HG02798 (cell line): ENCODE data around the gene DISC1.
"Not testable (repeated sequence)": the region's sequence is repeated elsewhere in the genome, so short reads cannot be mapped to it uniquely, and the experiment has no call there.

Source experiments
- ATAC-seq: cut with Tn5 transposase; IDR thresholded peaks from one replicate; pipeline ENCODE4 v1.9.1; 2021; ENCODE audit warnings: mild to moderate bottlenecking; ENCODE audit not compliant: unreplicated experiment, poor library complexity

Gene DISC1

GRCh38 chr1:231626535-231626950, at the start of gene DISC1:
DISC1 (plus strand) TSS chr1:231626790; CDS start chr1:231626868, 78 bp downstream.
- ATAC-seq = peak; percentile 73

DNA sequence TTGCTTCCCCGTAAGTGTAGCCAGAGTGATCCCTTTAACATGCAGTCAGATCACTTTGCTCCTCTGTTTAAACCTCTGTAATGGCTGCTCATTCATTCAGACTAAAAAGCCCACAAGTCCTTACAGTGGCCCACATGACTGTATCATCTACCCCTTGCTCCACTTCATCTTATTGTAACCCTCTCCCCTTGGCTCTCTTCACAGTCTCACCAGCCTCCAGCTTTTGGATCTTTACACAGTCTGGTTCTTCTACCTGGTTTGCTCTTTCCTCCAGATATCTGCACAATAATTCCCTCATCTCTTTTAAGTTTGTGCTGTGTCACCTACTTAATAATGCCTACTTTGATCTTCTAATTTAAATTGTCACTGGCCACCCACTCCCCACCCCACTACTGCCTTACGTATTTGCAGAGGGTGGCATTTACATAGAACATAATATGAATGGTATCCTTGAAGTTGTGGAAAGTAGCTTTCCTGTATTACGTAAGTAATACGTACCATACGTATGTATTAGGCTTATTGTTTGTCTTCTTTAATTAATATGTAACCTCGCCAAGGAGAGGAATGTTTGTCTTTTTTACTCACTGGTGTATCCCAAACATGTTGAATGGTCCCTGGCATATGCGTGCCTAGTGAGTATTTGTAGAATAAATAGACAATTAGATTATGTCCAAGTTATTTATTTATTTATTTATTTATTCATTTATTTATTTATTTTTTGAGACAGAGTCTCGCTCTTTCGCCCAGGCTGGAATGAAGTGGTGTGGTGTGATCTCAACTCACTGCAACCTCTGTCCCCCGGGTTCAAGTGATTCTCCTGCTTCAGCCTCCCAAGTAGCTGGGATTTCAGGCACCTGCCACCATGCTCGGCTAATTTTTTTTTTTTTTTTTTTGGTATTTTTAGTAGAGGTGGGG, 49.5 kb upstream of the DISC1 start:
- ATAC-seq = no peak

DNA sequence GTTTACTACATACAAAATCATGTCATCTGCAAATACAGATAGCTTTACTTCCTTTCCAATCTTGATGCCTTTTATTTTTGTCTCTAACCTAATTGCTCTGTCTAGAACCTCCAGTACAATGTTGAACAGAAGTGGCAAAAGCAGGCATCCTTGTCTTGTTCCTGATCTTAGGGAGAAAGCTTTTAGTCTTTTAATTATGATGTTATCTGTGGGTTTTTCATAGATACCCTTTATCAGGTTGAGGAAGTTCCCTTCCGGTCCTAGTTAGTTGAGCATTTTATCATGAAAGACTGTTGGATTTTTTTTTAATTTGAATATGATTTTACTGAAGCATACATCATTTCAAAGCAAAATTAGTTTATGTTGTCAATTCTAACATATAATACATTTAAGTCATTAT, 45.7 kb upstream of the DISC1 start:
- no peak for ATAC-seq

GRCh38 chr1:231581859-231582258, 44.7 kb upstream of the DISC1 start:
- no peak for ATAC-seq

DNA sequence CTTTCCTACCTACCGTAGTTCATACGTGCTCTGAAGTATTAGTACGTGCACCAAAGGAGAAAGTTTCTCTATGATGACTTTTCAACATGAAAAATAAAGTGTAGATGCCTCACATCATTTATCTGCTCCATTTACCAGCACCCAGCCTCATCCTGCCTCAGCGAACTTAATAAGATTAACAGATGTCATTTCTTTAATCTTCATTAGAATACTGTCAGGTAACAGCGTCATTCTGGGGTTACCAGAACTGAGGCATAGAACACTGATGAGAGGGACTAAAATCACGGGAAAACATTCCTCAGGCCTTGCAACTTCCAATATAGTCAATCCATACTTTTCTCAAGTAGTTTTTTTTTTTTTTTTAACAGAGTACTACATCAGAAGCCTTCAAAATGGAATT, 43.2 kb upstream of the DISC1 start:
- ATAC-seq = no peak

- no peak for ATAC-seq
These were observed 42.5 kb upstream of the DISC1 start for GRCh38 chr1:231584117-231584516.

DNA sequence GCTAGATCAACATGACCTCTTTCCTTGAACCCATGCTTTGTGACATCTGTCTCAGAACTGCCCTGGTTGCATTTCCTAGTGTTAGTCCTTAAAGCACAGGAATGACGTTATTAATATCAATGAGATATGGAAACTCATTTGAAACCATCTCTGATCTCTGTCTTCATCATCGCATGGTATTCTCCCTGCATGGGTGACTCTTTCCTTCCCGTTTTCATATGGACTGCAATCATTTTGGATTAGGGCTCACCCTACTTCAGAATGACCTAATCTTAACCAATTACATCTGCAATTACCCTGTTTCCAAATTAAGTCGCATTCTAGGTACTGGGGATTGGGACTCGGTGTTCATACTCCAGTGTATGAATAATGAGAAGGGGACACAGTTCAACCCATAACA, 41.7 kb upstream of the DISC1 start:
- no peak for ATAC-seq

DNA sequence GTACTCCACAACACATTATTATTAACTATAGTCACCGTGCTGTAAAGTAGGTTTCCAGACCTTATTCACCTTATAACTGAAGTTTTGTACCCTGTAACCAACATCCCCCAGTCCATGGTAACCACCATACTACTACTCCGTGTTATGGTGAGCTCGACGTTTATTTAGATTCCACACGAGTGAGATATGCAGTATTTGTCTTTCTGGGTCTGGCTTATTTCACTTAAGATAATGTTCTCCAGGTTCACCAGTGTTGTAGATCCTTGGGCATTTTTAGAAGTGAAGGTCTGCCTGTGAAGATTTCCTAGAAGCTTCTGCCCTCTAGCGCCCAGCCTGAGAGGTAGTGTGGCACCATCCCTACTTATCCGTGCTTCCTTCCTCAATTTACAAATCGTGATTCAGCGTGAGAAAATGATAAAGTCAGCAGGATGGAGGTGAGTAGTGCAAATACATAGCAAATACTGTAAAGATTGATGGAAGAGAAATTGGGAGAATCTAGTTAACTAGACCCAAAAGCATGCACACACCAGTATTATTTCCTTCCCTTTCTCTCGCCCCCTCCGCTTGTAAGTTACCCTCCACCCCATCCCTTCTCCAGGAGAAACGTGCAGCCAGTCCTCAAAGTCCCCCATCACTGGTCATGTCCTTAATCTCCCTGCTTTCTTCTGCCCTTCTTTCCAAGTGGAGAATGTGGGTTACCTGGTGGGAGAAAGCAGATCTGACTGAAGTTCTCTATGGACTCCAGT, 36.0 kb upstream of the DISC1 start:
- no peak for ATAC-seq

- no peak for ATAC-seq
These were observed 35.1 kb upstream of the DISC1 start for GRCh38 chr1:231591466-231591865.

GRCh38 chr1:231592809-231593208, 33.8 kb upstream of the DISC1 start:
- no peak for ATAC-seq

- not testable (repeated sequence) for ATAC-seq
These were observed 33.3 kb upstream of the DISC1 start for GRCh38 chr1:231593264-231593663.

GRCh38 chr1:231594123-231594522, 32.5 kb upstream of the DISC1 start:
- no peak for ATAC-seq

DNA sequence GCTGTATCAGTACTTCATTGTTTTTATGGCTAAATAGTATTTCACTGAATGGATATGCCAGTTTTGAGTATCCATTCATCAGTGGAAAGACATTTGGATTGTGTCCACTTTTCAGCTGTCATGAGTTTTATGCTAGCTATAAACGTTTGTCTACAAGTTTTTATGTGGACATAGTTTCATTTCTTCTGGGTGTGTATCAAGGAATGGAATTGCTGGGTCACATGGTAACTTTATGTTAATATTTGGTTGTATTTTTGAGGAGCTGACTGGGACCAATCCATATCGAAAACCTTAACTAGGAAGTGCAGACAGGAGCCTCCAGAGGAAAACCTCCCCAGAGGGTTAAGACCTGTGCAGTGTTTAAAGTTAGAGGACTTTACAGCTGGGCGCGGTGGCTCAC, 31.8 kb upstream of the DISC1 start:
- no peak for ATAC-seq

DNA sequence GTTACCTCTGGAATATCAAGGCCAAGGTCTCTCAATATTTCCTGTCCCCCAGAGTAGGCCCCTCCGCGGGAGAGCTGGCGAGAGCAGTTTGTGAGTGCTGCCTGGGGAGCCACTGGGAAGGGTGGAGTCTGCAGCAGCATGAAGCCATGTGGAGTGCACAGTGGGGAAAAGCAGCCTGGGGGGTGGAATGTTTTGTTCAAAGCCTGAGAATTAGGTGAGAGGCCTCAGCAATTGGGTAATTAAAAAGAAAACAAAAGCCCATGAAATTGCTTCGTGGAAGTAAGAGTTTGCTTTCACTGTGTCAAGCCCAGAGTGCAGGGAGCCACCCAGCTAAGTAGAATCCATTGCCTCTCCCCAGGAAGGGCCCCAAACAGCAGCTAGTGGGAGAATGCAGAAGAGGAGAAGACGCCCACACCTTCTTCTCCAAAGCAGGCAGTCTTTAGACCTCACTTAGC, 30.2 kb upstream of the DISC1 start:
- ATAC-seq = no peak

- no peak for ATAC-seq
These were observed 28.6 kb upstream of the DISC1 start for GRCh38 chr1:231597971-231598370.

- no peak for ATAC-seq
These were observed 26.1 kb upstream of the DISC1 start for GRCh38 chr1:231600458-231600976.

DNA sequence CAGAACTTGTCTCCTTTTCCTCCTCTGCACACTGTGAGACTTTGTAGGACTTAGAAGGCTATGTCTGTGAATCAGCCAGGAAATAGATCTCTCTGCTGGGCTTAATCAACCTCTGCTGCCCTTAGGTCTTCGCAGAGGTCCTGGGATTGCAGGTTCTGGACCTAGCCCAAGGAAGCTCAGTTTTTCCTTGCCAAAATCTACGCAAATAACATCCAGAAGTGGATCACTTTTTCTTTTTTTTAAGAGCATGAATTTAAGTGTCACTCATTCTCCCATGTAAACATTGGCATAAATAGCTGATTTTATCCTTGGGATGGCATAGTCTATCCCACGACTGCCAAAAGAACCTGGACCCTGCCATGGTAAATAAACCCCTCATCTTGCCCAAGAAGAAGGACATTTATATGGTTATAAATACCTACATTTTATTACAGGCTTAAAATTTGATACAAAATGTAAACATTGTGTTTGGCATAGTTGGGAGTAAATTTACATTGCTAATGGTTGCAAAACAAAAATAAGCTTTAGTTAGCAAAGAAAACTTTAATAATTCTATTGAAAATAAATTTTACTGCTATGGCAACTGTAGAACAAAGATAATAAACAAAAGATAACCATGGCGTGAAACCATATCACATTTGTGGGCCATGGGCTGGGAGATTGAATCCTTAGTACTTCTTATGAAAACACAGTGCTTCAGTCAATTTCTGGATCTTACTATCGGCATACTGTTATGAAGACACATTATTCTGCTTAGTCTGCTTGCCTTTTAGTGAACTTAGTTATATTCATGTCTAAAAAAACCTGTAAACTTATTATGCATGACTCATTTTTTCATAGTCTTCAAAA, 24.5 kb upstream of the DISC1 start:
- ATAC-seq = no peak

DNA sequence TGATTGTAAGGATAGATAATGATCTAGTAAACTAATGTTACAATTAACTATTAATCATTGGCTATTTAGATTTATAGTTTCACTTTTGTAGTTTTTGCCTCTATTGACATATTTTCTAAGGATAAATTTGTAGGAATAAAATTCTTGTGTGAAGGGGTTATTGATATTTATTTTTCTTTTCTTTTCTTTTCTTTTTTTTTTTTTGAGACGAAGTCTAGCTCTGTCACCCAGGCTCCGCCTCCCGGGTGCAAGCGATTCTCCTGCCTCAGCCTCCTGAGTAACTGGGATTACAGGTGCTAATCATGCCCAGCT, 24.0 kb upstream of the DISC1 start:
- ATAC-seq = no peak

DNA sequence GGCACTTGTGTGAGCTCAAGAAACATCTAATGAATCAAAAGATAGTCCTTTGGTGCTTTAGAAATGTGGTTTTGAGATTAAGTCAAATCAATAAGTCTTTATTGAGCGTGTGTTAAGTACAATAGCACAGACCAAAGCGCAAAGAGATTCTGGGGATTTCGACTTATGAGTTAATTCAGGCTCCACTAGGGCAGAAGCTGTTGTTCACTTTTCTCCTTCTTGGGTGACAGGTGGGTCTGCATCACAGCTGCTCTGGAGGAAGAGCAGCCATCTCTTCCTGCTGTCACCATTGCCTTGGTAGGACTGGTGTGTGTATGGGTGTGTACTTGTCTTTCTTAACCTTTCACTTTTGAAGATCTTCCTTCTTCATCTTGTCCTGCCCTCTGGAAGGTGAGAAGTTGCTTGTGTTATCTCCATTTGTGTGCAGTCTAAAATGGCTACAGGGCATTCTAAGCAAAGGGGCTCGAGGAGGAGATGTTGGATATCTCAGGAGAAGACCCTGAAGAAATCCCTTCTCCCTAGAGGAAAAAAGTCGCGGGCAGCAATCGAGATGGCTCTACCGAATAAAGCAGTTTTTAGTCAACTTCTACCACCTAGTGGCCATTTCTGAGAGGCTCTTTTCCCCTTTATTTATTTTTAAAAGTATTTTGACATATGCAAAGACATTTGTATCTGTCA, 22.9 kb upstream of the DISC1 start:
- peak; percentile 80 for ATAC-seq

- no peak for ATAC-seq
These were observed 22.3 kb upstream of the DISC1 start for GRCh38 chr1:231604276-231604621.
